NCI-H82 (cell line): ENCODE data around the gene CCL2.

ENCODE experiments used
- DNase-seq: peaks from one replicate; lab custom pipeline; 2025; lab: John Stamatoyannopoulos, UW

Gene CCL2

DNA sequence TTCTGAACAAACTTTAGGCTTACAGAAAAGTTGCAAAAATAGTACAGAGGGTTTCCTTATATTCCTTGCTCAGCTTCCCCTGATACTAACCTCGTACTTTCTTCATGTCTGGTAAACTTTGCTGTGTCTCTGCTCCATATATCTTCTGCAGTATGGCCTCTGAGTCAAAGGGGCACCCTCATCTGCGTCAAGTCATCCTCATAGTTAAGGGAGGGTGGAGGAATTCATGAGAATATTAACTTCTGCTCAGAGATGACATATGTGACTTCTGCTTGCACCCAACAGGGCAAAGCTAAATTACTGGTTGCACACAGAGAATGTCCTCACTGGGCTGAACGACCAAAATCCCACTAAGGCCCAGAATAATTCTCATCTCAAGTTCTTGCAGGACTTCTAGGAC lies 10.6 kb downstream of the CCL2 start:
- DNase-seq: no peak

DNA sequence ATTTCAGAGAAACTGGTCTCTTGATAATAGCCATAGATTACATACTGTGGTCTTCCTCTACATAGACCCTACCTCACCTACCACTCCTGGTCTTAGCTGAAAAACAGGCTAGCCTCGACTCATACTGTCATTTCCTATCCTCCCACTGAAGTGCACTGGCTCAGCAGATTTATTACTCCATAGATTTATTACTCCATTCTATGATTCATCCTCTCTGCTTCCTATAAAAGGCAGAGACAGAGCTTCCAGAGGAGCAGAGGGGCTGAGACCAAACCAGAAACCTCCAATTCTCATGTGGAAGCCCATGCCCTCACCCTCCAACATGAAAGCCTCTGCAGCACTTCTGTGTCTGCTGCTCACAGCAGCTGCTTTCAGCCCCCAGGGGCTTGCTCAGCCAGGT lies 14.9 kb downstream of the CCL2 start, which contains the start of gene CCL7:
Gene CCL7 (plus strand): TSS at position 253 of the 400 bp plus-strand sequence. CDS start 70 bp downstream, at position 323.
- DNase-seq: no peak

DNA sequence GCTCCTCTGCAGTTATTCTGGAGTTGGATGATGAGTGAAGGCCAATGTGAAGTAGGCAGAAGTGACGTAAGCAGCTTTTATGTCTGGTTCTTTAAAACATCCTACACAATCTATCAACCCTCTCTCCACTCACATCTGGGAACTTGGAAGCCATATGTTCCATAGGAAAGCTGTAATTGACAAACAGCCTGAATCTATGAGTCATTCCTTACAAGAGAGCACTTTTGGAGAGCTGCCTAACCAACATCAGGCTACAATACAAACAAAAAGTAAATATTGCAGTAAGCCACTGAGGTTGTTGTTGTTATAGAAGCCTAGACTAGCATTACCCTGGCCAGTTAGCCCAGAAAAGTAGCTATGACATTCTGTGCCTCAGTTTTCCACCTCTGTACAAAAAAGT lies 20.8 kb downstream of the CCL2 start:
- no peak for DNase-seq

DNA sequence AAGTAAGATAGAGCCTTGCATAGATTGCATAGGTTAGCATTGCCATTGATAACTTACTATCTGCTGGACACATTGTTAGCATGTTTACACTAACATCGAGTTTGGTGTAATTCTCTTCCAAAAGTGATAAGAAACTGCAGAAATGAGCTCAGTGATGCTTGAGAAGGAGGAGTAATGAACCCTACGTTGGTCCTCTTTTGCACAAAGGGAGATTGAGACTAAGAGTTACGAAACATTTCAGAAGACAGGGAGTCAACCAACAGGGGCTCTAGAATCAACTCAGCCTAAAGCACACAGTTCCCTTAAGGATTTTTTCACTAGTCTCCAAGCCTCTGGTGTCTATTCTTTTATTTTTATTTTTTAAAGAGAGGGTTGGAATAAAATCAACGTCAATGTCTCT lies 21.7 kb downstream of the CCL2 start:
- no peak for DNase-seq

DNA sequence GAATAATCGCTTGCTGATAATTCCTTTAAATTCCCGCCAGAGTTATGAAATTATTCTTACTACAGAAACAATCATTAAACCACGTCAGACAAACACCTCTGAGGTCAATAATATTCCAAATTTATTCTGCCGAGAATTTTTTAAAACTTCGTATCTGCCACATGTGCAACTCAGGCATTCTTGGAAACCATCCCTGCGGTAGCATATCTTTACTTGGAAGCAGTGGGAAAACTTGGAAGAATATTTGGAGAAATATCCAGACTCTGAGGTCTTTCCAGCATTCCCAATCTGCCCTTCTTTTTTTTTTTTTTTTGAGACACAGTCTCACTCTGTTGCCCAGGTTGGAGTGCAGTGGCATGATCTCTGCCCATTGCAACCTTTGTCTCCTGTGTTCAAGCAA lies 28.5 kb downstream of the CCL2 start:
- no peak for DNase-seq

DNA sequence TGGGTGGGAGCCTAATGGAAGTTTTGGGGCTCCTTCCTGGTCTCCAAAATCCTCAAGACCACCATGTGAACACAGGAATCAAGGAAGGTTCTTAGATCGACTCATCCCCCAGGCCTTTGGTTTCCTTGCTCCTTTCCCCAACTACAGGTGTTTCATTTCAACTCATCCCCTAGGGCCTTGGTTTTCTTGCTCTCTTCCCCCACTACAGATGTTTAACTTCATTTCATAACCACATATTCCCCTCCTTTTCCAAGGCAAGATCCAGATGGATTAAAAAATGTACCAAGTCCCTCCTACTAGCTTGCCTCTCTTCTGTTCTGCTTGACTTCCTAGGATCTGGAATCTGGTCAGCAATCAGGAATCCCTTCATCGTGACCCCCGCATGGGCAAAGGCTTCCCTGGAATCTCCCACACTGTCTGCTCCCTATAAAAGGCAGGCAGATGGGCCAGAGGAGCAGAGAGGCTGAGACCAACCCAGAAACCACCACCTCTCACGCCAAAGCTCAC lies 30.3 kb downstream of the CCL2 start, which contains the start of gene CCL11:
Gene CCL11 (plus strand): TSS at position 457 of the 507 bp plus-strand sequence. CDS start 67 bp downstream, outside the sequence.
- no peak for DNase-seq

DNA sequence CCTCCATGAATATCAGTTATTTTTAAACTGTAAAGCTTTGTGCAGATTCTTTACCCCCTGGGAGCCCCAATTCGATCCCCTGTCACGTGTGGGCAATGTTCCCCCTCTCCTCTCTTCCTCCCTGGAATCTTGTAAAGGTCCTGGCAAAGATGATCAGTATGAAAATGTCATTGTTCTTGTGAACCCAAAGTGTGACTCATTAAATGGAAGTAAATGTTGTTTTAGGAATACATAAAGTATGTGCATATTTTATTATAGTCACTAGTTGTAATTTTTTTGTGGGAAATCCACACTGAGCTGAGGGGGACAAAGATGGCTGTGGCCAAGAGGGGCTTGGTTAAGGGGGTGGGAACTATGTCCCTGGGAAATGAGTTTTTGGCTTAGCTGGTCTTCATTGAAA lies 32.8 kb downstream of the CCL2 start:
- DNase-seq: no peak

DNA sequence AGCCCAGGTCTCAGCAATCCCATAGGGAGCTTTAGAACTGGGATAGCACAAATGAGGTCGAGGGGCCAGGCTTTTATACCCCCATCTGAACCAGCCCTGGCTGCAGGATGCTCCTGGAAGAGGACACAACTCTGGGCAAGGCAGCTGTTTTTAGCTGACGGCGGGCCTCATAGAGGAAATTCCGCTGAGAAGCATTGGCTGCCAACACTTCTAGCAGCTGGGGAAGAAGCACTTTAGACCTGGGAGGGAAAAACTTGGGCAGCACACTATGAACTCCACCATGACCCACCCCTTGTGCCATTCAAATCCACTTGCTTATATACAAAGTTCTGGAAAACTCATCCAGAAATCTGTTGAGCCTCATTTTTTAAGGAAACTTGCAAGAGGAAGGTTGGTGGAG lies 35.5 kb downstream of the CCL2 start:
- no peak for DNase-seq

DNA sequence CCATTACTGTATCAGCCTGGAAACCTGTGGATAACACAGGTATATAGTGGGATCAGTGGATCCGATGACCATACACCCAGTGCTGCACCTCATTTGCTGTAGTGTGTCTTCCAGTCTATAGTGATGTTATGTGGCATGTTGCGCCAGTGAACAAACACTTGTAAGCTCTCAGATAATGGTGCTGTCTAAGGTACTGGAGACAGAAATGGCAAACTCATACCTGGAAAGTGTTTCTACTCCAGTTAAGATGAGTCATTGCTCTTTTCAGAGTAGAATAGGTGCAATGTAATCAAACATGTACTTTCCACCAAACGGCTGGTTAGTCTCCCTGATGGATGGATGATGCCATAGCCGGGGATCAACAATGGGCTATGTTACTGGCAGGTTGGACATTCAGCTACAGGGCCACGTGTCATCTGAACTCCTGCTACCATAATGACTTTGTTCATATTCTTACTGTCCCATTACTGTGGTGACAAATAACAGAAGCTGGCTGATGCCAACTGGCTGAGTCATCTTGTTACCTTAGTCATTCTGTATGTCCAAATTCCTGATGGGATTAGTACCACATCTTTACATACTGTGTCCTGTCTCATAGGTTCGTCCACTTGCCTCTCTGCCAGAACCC lies 36.8 kb downstream of the CCL2 start:
- DNase-seq: no peak

DNA sequence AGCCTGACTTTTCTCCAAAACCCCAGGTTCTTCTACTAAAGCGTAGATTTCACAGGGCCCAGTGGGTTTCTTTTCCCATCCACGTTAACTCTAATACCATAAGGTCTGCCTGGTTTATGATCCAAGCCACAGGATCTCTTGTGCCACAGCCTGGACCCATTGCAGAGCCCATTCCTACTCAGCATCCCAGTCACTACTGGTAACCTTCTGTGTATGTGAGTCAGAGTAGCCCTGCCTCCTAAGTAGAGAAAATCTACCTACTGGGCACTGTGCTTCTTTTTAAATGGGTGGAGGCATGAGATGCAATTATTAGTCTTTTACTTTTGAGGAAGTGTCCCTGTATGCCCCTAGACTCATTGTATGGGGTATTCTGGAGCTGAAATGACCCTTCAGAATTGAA lies 43.9 kb downstream of the CCL2 start:
- no peak for DNase-seq

DNA sequence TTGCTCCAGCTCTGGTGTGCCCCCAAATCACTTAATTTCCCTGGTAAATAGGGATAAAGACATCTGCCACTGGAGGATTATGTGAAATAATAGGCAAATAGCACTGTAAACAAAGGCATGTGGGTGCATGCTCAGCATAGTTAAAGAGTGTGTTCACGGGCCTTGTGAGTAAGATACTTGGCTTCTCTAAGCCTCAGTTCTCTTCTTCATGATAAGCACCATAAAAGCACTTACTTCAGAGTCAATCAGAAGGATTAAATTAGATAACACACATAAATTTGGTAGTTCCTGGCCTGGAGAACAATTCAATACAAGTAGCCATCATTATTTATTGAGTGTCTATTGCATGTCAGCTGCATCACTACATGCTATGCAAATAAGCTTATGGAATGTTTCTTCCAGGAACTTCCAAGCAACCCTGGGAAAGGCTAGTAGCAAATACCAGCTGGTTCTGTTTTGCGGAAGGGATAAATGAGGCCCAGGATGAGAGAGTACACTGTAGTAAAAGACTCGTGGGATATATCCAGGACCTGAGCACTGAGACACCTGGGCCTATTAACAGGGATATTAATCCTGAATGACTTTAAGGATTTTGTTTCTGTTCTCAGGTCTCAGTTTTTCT lies 45.0 kb downstream of the CCL2 start:
- peak; percentile 75 for DNase-seq

DNA sequence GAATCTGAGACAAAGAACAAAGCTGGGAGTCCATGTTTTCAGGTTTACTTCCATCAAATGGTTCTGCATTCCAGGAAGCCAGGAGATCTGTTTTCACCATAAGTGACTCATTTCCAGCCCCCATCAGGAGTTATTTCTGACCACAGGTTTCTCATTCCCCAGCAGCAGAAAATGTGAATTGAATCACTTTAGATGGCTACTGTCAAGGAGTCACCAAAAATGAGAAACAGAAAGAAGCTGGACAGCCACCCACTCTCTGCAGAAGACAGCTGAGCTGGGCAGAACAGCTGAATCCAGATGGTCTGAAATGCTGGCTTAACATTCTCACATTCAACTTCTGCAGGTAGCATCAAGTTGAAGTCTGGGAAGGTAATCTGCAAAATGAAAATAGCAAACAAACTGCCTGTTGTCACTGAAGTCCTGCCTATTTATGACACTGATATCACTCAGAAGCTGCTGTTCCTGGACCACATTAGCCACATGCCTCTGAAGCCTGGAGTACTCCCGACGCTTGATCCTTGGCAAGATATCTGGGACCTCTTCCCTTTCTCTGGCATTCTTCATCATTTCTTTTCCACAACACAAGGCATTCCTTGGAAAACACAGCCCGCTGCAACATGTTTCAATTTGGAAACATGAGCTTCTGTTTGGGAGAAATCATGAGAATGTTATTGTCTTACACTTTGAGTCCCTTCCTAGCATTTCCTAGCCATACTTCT lies 45.7 kb downstream of the CCL2 start:
- DNase-seq: no peak

DNA sequence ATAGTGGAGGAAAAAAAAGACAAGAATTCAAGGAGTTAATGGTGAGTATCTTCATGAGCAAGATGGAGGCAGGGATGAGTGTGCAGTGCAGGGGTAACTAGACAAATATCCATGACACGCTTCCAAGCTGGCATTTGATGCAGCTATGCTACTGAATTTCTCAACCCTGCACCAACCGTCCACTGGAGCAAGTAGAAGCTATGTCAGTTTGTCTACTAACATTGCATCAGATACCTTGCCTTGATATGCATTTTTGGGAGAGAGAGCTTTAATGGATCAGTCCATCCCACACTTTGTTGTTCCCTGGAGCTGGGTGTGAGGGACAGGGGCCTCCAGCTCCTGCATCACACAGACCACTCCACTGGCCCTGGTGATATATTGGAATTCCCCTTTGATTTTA lies 46.9 kb downstream of the CCL2 start:
- DNase-seq: no peak

DNA sequence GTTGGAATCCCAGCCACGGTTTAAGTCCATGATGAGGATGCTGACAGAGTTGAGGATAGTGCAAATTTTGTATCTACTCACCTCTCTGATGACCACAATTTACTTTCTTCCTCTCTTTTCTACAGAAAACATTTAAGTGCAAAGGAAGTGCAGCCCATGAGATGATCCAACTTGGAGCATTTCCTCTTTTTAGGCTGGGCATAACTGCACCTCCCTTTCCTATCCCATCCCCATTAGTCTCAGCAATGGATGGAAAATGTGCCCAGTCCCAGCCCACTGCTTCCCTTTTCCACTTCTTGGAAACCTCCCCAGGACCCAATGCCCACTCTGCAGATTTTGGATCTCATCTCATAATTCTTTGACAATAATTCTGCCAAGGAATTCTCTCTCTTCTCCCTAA lies 47.6 kb downstream of the CCL2 start:
- DNase-seq: no peak

DNA sequence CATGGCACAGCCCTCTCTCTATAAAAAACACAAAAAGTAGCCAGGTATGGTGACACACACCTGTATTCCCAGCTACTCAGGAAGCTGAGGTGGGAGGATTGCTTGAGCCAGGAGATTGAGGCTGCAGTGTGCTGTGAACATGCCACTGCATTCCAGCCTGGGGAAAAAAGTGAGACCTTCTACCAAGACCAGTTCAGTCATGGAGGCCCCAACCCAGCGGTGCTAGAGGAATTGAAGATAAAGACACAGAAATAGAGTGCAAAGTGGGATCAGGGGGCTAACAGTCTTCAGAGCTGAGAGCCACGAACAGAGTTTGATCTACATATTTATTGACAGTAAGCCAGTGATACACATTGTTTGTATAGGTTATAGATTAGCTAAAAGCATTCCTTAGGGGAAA lies 48.5 kb downstream of the CCL2 start:
- no peak for DNase-seq

DNA sequence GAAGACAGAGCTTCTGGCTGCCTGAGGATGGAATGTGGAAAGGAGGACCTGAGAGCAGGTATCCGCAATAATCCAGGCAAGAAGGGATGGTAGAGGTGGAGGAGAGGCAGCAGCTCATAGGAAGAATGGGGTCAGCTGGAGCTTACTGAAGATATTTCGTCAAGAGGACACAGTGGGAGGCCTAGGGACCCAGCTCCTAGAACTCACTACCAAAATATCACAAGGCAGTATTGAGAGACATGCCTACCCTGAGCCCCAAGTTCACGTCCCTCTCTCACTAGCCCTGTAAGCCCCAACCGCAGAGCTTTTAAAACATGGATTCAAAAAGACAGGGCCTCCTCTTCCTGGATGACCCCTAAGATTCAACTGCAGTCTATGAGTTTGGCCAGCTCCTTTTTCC lies 50.0 kb downstream of the CCL2 start:
- no peak for DNase-seq

DNA sequence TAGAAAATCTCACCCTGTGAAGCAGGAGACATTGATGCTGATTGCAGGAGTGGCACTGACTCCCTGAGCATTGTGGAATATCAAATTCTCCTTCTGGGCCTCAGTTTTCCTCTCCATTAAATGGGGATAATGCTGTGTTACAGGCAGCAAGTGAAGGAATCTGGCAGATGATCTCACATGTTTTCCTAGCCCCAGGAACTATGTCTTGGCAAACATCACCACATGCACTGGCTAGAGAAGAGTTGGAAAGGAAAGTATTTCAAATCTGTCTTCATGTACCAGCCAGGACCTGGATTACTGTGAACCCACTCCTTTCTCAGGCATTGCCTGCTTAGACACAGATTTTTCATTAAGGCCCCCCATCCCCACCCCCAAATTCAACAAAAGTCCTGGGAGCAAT lies 50.5 kb downstream of the CCL2 start:
- no peak for DNase-seq

DNA sequence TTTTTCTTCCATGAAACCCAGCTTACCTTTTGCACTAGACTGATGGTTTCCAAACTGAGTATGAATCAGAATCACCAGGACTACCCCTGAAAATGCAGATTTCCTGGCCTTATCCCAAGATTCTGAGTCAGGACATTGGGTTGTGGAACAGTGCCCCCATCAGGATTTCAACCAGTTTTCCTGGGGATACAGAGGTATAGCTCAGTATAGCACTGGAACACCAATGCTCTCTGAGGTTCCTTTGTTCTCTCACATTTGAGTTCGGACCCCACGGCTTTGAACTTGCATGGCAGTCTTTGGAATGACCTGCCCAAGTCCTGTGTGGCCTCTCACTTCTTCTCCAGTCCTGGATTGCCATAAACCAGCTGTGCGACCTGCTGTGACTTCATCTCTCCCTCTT lies 51.4 kb downstream of the CCL2 start:
- DNase-seq: peak; percentile 22
